GM12878 (cell line): ENCODE data around the gene NRDE2. TPM values are rescaled to one million over a fixed set of nuclear protein-coding genes. Genes with fewer than 3 reads are reported as not detected.
A peak's percentile ranks its signal among the peaks of the same experiment; 100 is the strongest.

ENCODE experiments used
- BCL11A ChIP-seq: IDR thresholded peaks from 2 replicates; pipeline ENCODE4 v1.6.1; 2011; ENCODE audit warnings: low read depth, low read length
- CBFB ChIP-seq: IDR thresholded peaks from 2 replicates; pipeline ENCODE4 v1.6.1; 2016; ENCODE audit warnings: antibody characterized with exemption, low read depth
- CHD4 ChIP-seq: fragments of 200-600 bp; sonication (generic); IDR thresholded peaks from 2 replicates; pipeline ENCODE4 v1.6.1; 2016; ENCODE audit warnings: mild to moderate bottlenecking
- IKZF1 ChIP-seq: fragments of 450-650 bp; conservative IDR thresholded peaks from 2 replicates; pipeline ENCODE4 v1.6.1; 2017; ENCODE audit warnings: antibody characterized with exemption, mild to moderate bottlenecking
- JUND ChIP-seq: IDR thresholded peaks from 2 replicates; pipeline ENCODE4 v1.6.1; 2012; ENCODE audit warnings: low read depth, mild to moderate bottlenecking, low read length, improper control_type of control experiment, moderate library complexity
- MAX ChIP-seq: IDR thresholded peaks from 2 replicates; pipeline ENCODE4 v1.6.1; 2012; ENCODE audit warnings: low read depth, low read length, improper control_type of control experiment
- MEF2A ChIP-seq: IDR thresholded peaks from 2 replicates; pipeline ENCODE4 v1.6.1; 2011; ENCODE audit warnings: low read depth, mild to moderate bottlenecking, low read length, moderate library complexity; ENCODE audit not compliant: insufficient read depth
- MXI1 ChIP-seq: fragments of 150-350 bp; IDR thresholded peaks from 2 replicates; pipeline ENCODE4 v1.6.1; 2011; ENCODE audit warnings: low read depth, mild to moderate bottlenecking, inconsistent platforms, low read length, improper control_type of control experiment
- NBN ChIP-seq: fragments of 450-650 bp; IDR thresholded peaks from 2 replicates; pipeline ENCODE4 v1.6.1; 2016
- PML ChIP-seq: IDR thresholded peaks from 2 replicates; pipeline ENCODE4 v1.6.1; 2012; ENCODE audit warnings: low read length, inconsistent platforms
- POLR2A ChIP-seq: IDR thresholded peaks from 2 replicates; pipeline ENCODE4 v1.6.1; 2011; ENCODE audit warnings: low read depth, mild to moderate bottlenecking, low read length
- TCF3 ChIP-seq: IDR thresholded peaks from 2 replicates; pipeline ENCODE4 v1.6.1; 2012; ENCODE audit warnings: low read depth, mild to moderate bottlenecking, low read length, borderline replicate concordance; ENCODE audit not compliant: insufficient read depth
- USF1 ChIP-seq: IDR thresholded peaks from 2 replicates; pipeline ENCODE4 v1.6.1; 2011; ENCODE audit warnings: borderline replicate concordance, low read depth, mild to moderate bottlenecking, moderate library complexity, mixed read lengths, low read length; ENCODE audit not compliant: insufficient read depth; ENCODE audit errors: extremely low read length
- ZBED1 ChIP-seq: IDR thresholded peaks from 2 replicates; pipeline ENCODE4 v1.6.1; 2016; ENCODE audit warnings: borderline replicate concordance
- ZSCAN29 ChIP-seq: fragments of 450-650 bp; IDR thresholded peaks from 2 replicates; pipeline ENCODE4 v1.6.1; 2017; ENCODE audit warnings: mild to moderate bottlenecking, moderate library complexity
- polyA plus RNA-seq, 11 experiments: library from polyadenylated mRNA; depleted of rRNA in 4 of 11; unstranded in 6 of 11; stranded (reverse) in 5 of 11; fragments of >200 nt; fragmentation: Nextera tagmentation in 4 of 11; fragmentation: Illumina TruSeq in 1 of 11; extraction: Ambion mirVana in 4 of 11; extraction: Trizol in 1 of 11; gene quantifications; 1 replicate in 1 of 11; 2 replicates in 10 of 11; pipeline versions ENCODE4 v1.2.1 to v1.2.3, GENCODE V29; 2011 to 2016; ENCODE audit warnings: inconsistent platforms in 2 of 11, missing spikeins in 2 of 11, low read depth in 1 of 11
- total RNA-seq, 4 experiments: library from RNA; depleted of rRNA in 3 of 4; stranded (reverse); fragments of >200 nt in 3 of 4; fragmentation: Illumina TruSeq in 1 of 4; extraction: Trizol in 1 of 4; gene quantifications; 2 replicates each; pipeline versions ENCODE4 v1.2.1 to v1.2.3, GENCODE V29; 2013 to 2021
- TF ChIP-seq, protein P1 (sequence below): fragments of 450-650 bp; formaldehyde crosslinking; IDR thresholded peaks from 2 replicates; pipeline ENCODE4 v1.4.0; 2022; ENCODE audit warnings: mild to moderate bottlenecking, moderate library complexity
- TF ChIP-seq, protein P2 (sequence below): IDR thresholded peaks from 2 replicates; pipeline ENCODE4 v1.6.1; 2012; ENCODE audit warnings: improper control_type of control experiment, low read depth, low read length; ENCODE audit not compliant: insufficient replicate concordance

NRDE2 gene
- total and polyA plus RNA-seq, 10 of the 15 experiments (the other 5 are each of a cell fraction or from before 2014, with no cell fraction given), result 8.3 to 21.0 (median 13.8) TPM

DNA sequence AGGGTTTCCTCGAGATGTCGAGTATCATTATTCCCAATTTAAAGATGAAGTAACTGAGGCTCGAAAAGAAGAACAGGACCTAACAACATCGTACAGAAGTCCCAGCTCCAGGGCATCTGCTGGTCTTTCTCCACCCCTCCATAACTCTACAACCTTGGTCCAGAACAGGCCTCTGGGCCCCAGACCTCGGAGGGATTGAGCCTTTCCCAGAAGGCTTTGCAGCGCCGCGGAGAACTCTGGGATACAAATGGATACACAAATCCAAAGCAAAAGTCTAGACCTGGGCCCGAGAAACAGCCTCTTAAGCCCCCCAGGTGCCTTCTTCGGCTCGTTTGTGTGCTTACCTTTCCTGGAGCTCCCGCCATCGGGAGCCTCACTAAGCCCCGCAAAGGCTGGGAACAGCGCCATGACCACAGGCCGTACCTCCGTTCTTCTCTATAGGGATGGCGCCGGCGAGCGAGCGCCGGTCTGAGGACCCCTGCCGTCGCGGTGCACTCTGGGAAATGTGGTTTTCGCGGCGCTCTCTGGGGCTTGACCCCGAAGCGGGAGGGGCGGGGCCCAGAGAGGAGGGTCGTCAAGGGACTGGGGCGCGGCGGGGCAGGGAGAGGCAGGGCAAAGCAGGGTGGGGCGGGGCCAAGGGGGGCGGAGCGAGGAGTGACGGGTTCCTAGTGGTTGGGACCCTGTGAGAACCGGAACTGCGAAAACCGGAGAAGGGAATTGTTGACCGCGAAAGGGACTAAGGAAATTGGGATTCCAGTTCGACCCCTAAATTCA lies at the start of gene NRDE2 (continued):
- no peak for TF ChIP-seq USF1
- TF ChIP-seq POLR2A, result peak; percentile 87
- no peak for TF ChIP-seq NBN
- TF ChIP-seq IKZF1, result peak; percentile 89
- TF ChIP-seq PML, result peak; percentile 70; the same call in 1 of the 2 replicates
- TF ChIP-seq JUND, result no peak
- no peak for TF ChIP-seq MXI1
- no peak for TF ChIP-seq ZSCAN29
- TF ChIP-seq BCL11A, result no peak
- no peak for TF ChIP-seq CHD4
- TF ChIP-seq MAX, result peak; percentile 24; the same call in 1 of the 2 replicates
- TF ChIP-seq ZBED1, result no peak
- TF ChIP-seq, protein P1, sequence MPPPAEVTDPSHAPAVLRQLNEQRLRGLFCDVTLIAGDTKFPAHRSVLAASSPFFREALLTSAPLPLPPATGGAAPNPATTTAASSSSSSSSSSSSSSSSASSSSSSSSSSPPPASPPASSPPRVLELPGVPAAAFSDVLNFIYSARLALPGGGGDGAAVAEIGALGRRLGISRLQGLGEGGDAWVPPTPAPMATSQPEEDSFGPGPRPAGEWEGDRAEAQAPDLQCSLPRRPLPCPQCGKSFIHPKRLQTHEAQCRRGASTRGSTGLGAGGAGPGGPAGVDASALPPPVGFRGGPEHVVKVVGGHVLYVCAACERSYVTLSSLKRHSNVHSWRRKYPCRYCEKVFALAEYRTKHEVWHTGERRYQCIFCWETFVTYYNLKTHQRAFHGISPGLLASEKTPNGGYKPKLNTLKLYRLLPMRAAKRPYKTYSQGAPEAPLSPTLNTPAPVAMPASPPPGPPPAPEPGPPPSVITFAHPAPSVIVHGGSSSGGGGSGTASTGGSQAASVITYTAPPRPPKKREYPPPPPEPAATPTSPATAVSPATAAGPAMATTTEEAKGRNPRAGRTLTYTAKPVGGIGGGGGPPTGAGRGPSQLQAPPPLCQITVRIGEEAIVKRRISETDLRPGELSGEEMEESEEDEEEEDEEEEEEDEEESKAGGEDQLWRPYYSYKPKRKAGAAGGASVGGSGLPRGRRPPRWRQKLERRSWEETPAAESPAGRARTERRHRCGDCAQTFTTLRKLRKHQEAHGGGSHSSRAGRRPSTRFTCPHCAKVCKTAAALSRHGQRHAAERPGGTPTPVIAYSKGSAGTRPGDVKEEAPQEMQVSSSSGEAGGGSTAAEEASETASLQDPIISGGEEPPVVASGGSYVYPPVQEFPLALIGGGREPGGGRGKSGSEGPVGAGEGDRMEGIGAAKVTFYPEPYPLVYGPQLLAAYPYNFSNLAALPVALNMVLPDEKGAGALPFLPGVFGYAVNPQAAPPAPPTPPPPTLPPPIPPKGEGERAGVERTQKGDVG (CRISPR knock-in tag), result no peak
- no peak for TF ChIP-seq MEF2A
- no peak for TF ChIP-seq TCF3
- TF ChIP-seq CBFB, result peak; percentile 84; the same call in 1 of the 2 replicates
- TF ChIP-seq, protein P2, sequence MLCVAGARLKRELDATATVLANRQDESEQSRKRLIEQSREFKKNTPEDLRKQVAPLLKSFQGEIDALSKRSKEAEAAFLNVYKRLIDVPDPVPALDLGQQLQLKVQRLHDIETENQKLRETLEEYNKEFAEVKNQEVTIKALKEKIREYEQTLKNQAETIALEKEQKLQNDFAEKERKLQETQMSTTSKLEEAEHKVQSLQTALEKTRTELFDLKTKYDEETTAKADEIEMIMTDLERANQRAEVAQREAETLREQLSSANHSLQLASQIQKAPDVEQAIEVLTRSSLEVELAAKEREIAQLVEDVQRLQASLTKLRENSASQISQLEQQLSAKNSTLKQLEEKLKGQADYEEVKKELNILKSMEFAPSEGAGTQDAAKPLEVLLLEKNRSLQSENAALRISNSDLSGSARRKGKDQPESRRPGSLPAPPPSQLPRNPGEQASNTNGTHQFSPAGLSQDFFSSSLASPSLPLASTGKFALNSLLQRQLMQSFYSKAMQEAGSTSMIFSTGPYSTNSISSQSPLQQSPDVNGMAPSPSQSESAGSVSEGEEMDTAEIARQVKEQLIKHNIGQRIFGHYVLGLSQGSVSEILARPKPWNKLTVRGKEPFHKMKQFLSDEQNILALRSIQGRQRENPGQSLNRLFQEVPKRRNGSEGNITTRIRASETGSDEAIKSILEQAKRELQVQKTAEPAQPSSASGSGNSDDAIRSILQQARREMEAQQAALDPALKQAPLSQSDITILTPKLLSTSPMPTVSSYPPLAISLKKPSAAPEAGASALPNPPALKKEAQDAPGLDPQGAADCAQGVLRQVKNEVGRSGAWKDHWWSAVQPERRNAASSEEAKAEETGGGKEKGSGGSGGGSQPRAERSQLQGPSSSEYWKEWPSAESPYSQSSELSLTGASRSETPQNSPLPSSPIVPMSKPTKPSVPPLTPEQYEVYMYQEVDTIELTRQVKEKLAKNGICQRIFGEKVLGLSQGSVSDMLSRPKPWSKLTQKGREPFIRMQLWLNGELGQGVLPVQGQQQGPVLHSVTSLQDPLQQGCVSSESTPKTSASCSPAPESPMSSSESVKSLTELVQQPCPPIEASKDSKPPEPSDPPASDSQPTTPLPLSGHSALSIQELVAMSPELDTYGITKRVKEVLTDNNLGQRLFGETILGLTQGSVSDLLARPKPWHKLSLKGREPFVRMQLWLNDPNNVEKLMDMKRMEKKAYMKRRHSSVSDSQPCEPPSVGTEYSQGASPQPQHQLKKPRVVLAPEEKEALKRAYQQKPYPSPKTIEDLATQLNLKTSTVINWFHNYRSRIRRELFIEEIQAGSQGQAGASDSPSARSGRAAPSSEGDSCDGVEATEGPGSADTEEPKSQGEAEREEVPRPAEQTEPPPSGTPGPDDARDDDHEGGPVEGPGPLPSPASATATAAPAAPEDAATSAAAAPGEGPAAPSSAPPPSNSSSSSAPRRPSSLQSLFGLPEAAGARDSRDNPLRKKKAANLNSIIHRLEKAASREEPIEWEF, result no peak
